ENCODE results near the gene FAM47E.

Gene FAM47E

GRCh38 chr4:76298227-76298626 is 46.7 kb downstream of the FAM47E start:
- no peak overlapping the region for H3K27ac ChIP-seq (ENCODE audit: extremely low read depth, low read depth, low read length)
- H3K9me3 ChIP-seq (ENCODE audit: control insufficient read depth, insufficient read depth, low read depth, low read length) = no peaks in the 10 kb centered on the region
- POLR2A ChIA-PET = no interaction called here
- CTCF ChIA-PET = no interaction called here
- no peaks in the 10 kb centered on the region for H3K4me1 ChIP-seq (ENCODE audit: control insufficient read depth, insufficient read depth, low read length)
- TF ChIP-seq ZNF24 (tag by site-specific recombination; IDR thresholded peaks at IDR 0.05) (no peak), HOXA7 (CRISPR knock-in tag; IDR thresholded peaks at IDR 0.05; ENCODE audit: borderline replicate concordance) (no peak), ZNF670 (tag by site-specific recombination; IDR thresholded peaks at IDR 0.05; ENCODE audit: low read depth) (no peak), SALL2 (tag by site-specific recombination; IDR thresholded peaks at IDR 0.05; ENCODE audit: borderline replicate concordance) (no peak), ZNF214 (tag by site-specific recombination; IDR thresholded peaks at IDR 0.05; ENCODE audit: borderline replicate concordance) (no peak), KLF1 (tag by site-specific recombination; IDR thresholded peaks at IDR 0.05) (no peak), ZSCAN23 (tag by site-specific recombination; IDR thresholded peaks at IDR 0.05) (no peak), ZNF426 (tag by site-specific recombination; IDR thresholded peaks at IDR 0.05) (no peak), ZNF677 (tag by site-specific recombination; IDR thresholded peaks at IDR 0.05) (no peak)
- no peaks in the 10 kb centered on the region for H3K36me3 ChIP-seq (ENCODE audit: control insufficient read depth in 2 of 2, insufficient read depth in 1 of 2, low read length in 2 of 2)
- H3K4me3 ChIP-seq (ENCODE audit: low read depth, low read length) = no peak overlapping the region

- Histone ChIP-seq H3K4me1 (ENCODE audit: control insufficient read depth, insufficient read depth, low read length) (no peaks in the 10 kb centered on the region), H3K36me3 (ENCODE audit: control insufficient read depth in 2 of 2, insufficient read depth in 1 of 2, low read length in 2 of 2) (no peaks in the 10 kb centered on the region), H3K4me3 (ENCODE audit: low read depth, low read length) (no peak overlapping the region), H3K9me3 (ENCODE audit: control insufficient read depth, insufficient read depth, low read depth, low read length) (no peaks in the 10 kb centered on the region), H3K27ac (ENCODE audit: extremely low read depth, low read depth, low read length) (no peak overlapping the region)
- POLR2A ChIA-PET = no interaction called here
- TF ChIP-seq SP3 (tag by site-specific recombination; IDR thresholded peaks at IDR 0.05) (no peak), ZNF433 (tag by site-specific recombination; IDR thresholded peaks at IDR 0.05; ENCODE audit: low read depth) (no peak), ZNF629 (tag by site-specific recombination; IDR thresholded peaks at IDR 0.05) (no peak), ZSCAN5A (tag by site-specific recombination; IDR thresholded peaks at IDR 0.05) (no peak), BCL11A (tag by site-specific recombination; IDR thresholded peaks at IDR 0.05; ENCODE audit: low read depth) (no peak)
- CTCF ChIA-PET = no interaction called here
Measured at GRCh38 chr4:76300012-76300411, 48.5 kb downstream of the FAM47E start.

GRCh38 chr4:76301068-76301774 is 49.7 kb downstream of the FAM47E start:
- Histone ChIP-seq H3K4me3 (ENCODE audit: low read depth, low read length) (no peak overlapping the region), H3K9me3 (ENCODE audit: control insufficient read depth, insufficient read depth, low read depth, low read length) (no peaks in the 10 kb centered on the region), H3K4me1 (ENCODE audit: control insufficient read depth, insufficient read depth, low read length) (no peaks in the 10 kb centered on the region), H3K36me3 (ENCODE audit: control insufficient read depth in 2 of 2, insufficient read depth in 1 of 2, low read length in 2 of 2) (no peaks in the 10 kb centered on the region), H3K27ac (ENCODE audit: extremely low read depth, low read depth, low read length) (no peak overlapping the region)
- ChIA-PET POLR2A (no interaction called here), CTCF (interaction anchor here (0.5 to 1.4 kb wide), 5 partner anchors 30 to 237 kb away, joined by 3 to 4 read pairs (median 4); no protein-coding TSS in a partner anchor)
- no peak for TF ChIP-seq YY2 (tag by site-specific recombination; IDR thresholded peaks at IDR 0.05)
- no peak for TF ChIP-seq BCL11B (tag by site-specific recombination; IDR thresholded peaks at IDR 0.05; ENCODE audit: low read depth)
- TF ChIP-seq ZFP41 (tag by site-specific recombination; IDR thresholded peaks at IDR 0.05; ENCODE audit: borderline replicate concordance) = no peak
- 0 out of 2 replicates have a peak, but pooled peaks have one; percentile 21 for TF ChIP-seq TSHZ1 (tag by site-specific recombination; IDR thresholded peaks at IDR 0.05; ENCODE audit: borderline replicate concordance)
- TF ChIP-seq ZSCAN4 (tag by site-specific recombination; IDR thresholded peaks at IDR 0.05) = no peak
- TF ChIP-seq ZNF175 (tag by site-specific recombination; IDR thresholded peaks at IDR 0.05) = no peak
- no peak for TF ChIP-seq ZNF670 (tag by site-specific recombination; IDR thresholded peaks at IDR 0.05; ENCODE audit: low read depth)
- TF ChIP-seq ZNF433 (tag by site-specific recombination; IDR thresholded peaks at IDR 0.05; ENCODE audit: low read depth) = no peak

Measured in HEK293 (cell line).